ENCODE measurements around the gene SMIM5. TPM values are rescaled to one million over a fixed set of nuclear protein-coding genes. Genes with fewer than 3 reads are reported as not detected.

Gene SMIM5
- total RNA-seq, 1 donor from 2014 or later: 1.7 TPM

Other genes starting within 250 kb of the SMIM5 start
- gene GRB2, start 227.8 kb upstream of the SMIM5 start, total RNA-seq: 71.9 and 121 TPM in 2 replicates
- 72.7 and 86.4 TPM in 2 replicates for gene TMEM94, start 176.8 kb upstream of the SMIM5 start, total RNA-seq
- 14.7 and 18.3 TPM in 2 replicates for gene CASKIN2, start 117.9 kb upstream of the SMIM5 start, total RNA-seq
- 22.5 and 23.5 TPM in 2 replicates for gene TSEN54, start 116.9 kb upstream of the SMIM5 start, total RNA-seq
- 50.6 and 61.8 TPM in 2 replicates for gene LLGL2, start 107.7 kb upstream of the SMIM5 start, total RNA-seq
- 4.3 and 5.9 TPM in 2 replicates for gene MYO15B, start 45.6 kb upstream of the SMIM5 start, total RNA-seq
- 18.7 and 29.5 TPM in 2 replicates for gene RECQL5, start 33.7 kb downstream of the SMIM5 start, total RNA-seq
- gene SAP30BP, start 33.9 kb downstream of the SMIM5 start, total RNA-seq: 58.6 and 59.6 TPM in 2 replicates
- 17.8 and 27.9 TPM in 2 replicates for gene ITGB4, start 88.0 kb downstream of the SMIM5 start, total RNA-seq
- 18.7 and 21.2 TPM in 2 replicates for gene GALK1, start 131.8 kb downstream of the SMIM5 start, total RNA-seq
- gene UNK, start 151.4 kb downstream of the SMIM5 start, total RNA-seq: 18.6 and 23.7 TPM in 2 replicates
- 14.0 and 17.9 TPM in 2 replicates for gene UNC13D, start 211.0 kb downstream of the SMIM5 start, total RNA-seq
- 93.3 and 105 TPM in 2 replicates for gene WBP2, start 221.9 kb downstream of the SMIM5 start, total RNA-seq
- gene TRIM47, start 245.1 kb downstream of the SMIM5 start, total RNA-seq: 56.5 and 75.8 TPM in 2 replicates

Measured in kidney epithelial cell (primary cell).